ENCODE data around the gene CSNK1A1. TPM values are rescaled to one million over a fixed set of nuclear protein-coding genes. Genes with fewer than 3 reads are reported as not detected.
"Not testable (repeated sequence)": the region's sequence is repeated elsewhere in the genome, so short reads cannot be mapped to it uniquely, and the experiment has no call there.

Gene CSNK1A1
- total and polyA plus RNA-seq, 5 donors from 2014 or later, result 134 to 234 (median 148) TPM

- Mint-ChIP-seq H3K4me3 (no peak overlapping the region), H3K4me1 (no peaks in the 10 kb centered on the region), H3K27ac (no peak overlapping the region), H3K9me3 (no peaks in the 10 kb centered on the region), H3K36me3 (peaks cover 3% of the 10 kb centered on the region), H3K27me3 (peaks cover 9% of the 10 kb centered on the region)
- ATAC-seq (ENCODE audit: low read depth in 2 of 2) (no peak), DNase-seq (no peak)
- Histone ChIP-seq H3K36me3 (ENCODE audit: control insufficient read depth, insufficient read depth, low read length) (no peaks in the 10 kb centered on the region), H3K4me3 (ENCODE audit: low read depth, low read length) (no peak overlapping the region), H3K4me1 (ENCODE audit: control insufficient read depth, insufficient read depth, low read length, poor library complexity, severe bottlenecking) (no peaks in the 10 kb centered on the region), H3K27ac (ENCODE audit: insufficient read depth, low read length, poor library complexity, severe bottlenecking) (no peak overlapping the region), H3K27me3 (ENCODE audit: control insufficient read depth, insufficient read depth, low read length) (no peaks in the 10 kb centered on the region), H3K9me3 (ENCODE audit: control insufficient read depth in 2 of 2, low read length in 2 of 2) (no peaks in the 10 kb centered on the region)
Observed at GRCh38 chr5:149472399-149472798, 78.8 kb downstream of the CSNK1A1 start.

GRCh38 chr5:149471406-149472183 lies 79.6 kb downstream of the CSNK1A1 start:
- DNase-seq, result no peak
- H3K27ac ChIP-seq (ENCODE audit: insufficient read depth, low read length, poor library complexity, severe bottlenecking), result no peak overlapping the region
- Mint-ChIP-seq H3K27ac (no peak overlapping the region), H3K9me3 (no peaks in the 10 kb centered on the region), H3K4me1 (no peaks in the 10 kb centered on the region), H3K4me3 (no peak overlapping the region), H3K27me3 (peaks cover 9% of the 10 kb centered on the region), H3K36me3 (peaks cover 3% of the 10 kb centered on the region)
- no peaks in the 10 kb centered on the region for H3K27me3 ChIP-seq (ENCODE audit: control insufficient read depth, insufficient read depth, low read length)
- H3K4me3 ChIP-seq (ENCODE audit: low read depth, low read length), result no peak overlapping the region
- no peaks in the 10 kb centered on the region for H3K36me3 ChIP-seq (ENCODE audit: control insufficient read depth, insufficient read depth, low read length)
- no peaks in the 10 kb centered on the region for H3K9me3 ChIP-seq (ENCODE audit: control insufficient read depth in 2 of 2, low read length in 2 of 2)
- no peaks in the 10 kb centered on the region for H3K4me1 ChIP-seq (ENCODE audit: control insufficient read depth, insufficient read depth, low read length, poor library complexity, severe bottlenecking)
- ATAC-seq (ENCODE audit: low read depth in 2 of 2), result no peak

- no peak for ATAC-seq (ENCODE audit: low read depth in 2 of 2)
Observed at GRCh38 chr5:149470942-149471341, 80.3 kb downstream of the CSNK1A1 start.

GRCh38 chr5:149466457-149466972 lies 84.7 kb downstream of the CSNK1A1 start:
- ATAC-seq (ENCODE audit: low read depth in 2 of 2) (no peak), DNase-seq (no peak)
- Histone ChIP-seq H3K36me3 (ENCODE audit: control insufficient read depth, insufficient read depth, low read length) (no peaks in the 10 kb centered on the region), H3K9me3 (ENCODE audit: control insufficient read depth in 2 of 2, low read length in 2 of 2) (no peaks in the 10 kb centered on the region), H3K4me1 (ENCODE audit: control insufficient read depth, insufficient read depth, low read length, poor library complexity, severe bottlenecking) (no peaks in the 10 kb centered on the region), H3K27ac (ENCODE audit: insufficient read depth, low read length, poor library complexity, severe bottlenecking) (no peak overlapping the region), H3K4me3 (ENCODE audit: low read depth, low read length) (no peak overlapping the region), H3K27me3 (ENCODE audit: control insufficient read depth, insufficient read depth, low read length) (no peaks in the 10 kb centered on the region)
- no peaks in the 10 kb centered on the region for H3K4me1 Mint-ChIP-seq
- H3K36me3 Mint-ChIP-seq, result no peaks in the 10 kb centered on the region
- no peaks in the 10 kb centered on the region for H3K27me3 Mint-ChIP-seq
- H3K4me3 Mint-ChIP-seq, result no peak overlapping the region
- H3K9me3 Mint-ChIP-seq, result peaks cover 0 to 4% (median 0%) of the 10 kb centered on the region in 7 donors
- no peak overlapping the region for H3K27ac Mint-ChIP-seq

More at GRCh38 chr5:149470942-149471341, 80.3 kb downstream of the CSNK1A1 start:
- H3K27me3 ChIP-seq (ENCODE audit: control insufficient read depth, insufficient read depth, low read length), result no peaks in the 10 kb centered on the region
- H3K9me3 ChIP-seq (ENCODE audit: control insufficient read depth in 2 of 2, low read length in 2 of 2), result no peaks in the 10 kb centered on the region
- H3K9me3 Mint-ChIP-seq, result no peaks in the 10 kb centered on the region
- H3K4me3 Mint-ChIP-seq, result no peak overlapping the region
- no peak for DNase-seq
- H3K4me3 ChIP-seq (ENCODE audit: low read depth, low read length), result no peak overlapping the region
- no peak overlapping the region for H3K27ac ChIP-seq (ENCODE audit: insufficient read depth, low read length, poor library complexity, severe bottlenecking)
- H3K36me3 Mint-ChIP-seq, result peaks cover 3% of the 10 kb centered on the region
- no peaks in the 10 kb centered on the region for H3K4me1 ChIP-seq (ENCODE audit: control insufficient read depth, insufficient read depth, low read length, poor library complexity, severe bottlenecking)
- no peak overlapping the region for H3K27ac Mint-ChIP-seq
- no peaks in the 10 kb centered on the region for H3K36me3 ChIP-seq (ENCODE audit: control insufficient read depth, insufficient read depth, low read length)
- H3K4me1 Mint-ChIP-seq, result no peaks in the 10 kb centered on the region
- peaks cover 9% of the 10 kb centered on the region for H3K27me3 Mint-ChIP-seq

GRCh38 chr5:149464796-149465489 lies 86.3 kb downstream of the CSNK1A1 start:
- Mint-ChIP-seq H3K4me3 (no peak overlapping the region), H3K4me1 (no peaks in the 10 kb centered on the region), H3K36me3 (no peaks in the 10 kb centered on the region), H3K27ac (no peak overlapping the region), H3K9me3 (peaks cover 0 to 4% (median 0%) of the 10 kb centered on the region in 7 donors), H3K27me3 (no peaks in the 10 kb centered on the region)
- H3K4me3 ChIP-seq (ENCODE audit: low read depth, low read length), result no peak overlapping the region
- DNase-seq, result no peak
- no peaks in the 10 kb centered on the region for H3K27me3 ChIP-seq (ENCODE audit: control insufficient read depth, insufficient read depth, low read length)
- no peak for ATAC-seq (ENCODE audit: low read depth in 2 of 2)
- no peaks in the 10 kb centered on the region for H3K9me3 ChIP-seq (ENCODE audit: control insufficient read depth in 2 of 2, low read length in 2 of 2)
- no peaks in the 10 kb centered on the region for H3K36me3 ChIP-seq (ENCODE audit: control insufficient read depth, insufficient read depth, low read length)
- no peaks in the 10 kb centered on the region for H3K4me1 ChIP-seq (ENCODE audit: control insufficient read depth, insufficient read depth, low read length, poor library complexity, severe bottlenecking)
- H3K27ac ChIP-seq (ENCODE audit: insufficient read depth, low read length, poor library complexity, severe bottlenecking), result no peak overlapping the region

GRCh38 chr5:149461907-149462306 lies 89.3 kb downstream of the CSNK1A1 start:
- not testable (repeated sequence) for H3K4me3 Mint-ChIP-seq; H3K27me3 ChIP-seq (ENCODE audit: control insufficient read depth, insufficient read depth, low read length); H3K27ac Mint-ChIP-seq; ATAC-seq (ENCODE audit: low read depth in 2 of 2); H3K4me1 ChIP-seq (ENCODE audit: control insufficient read depth, insufficient read depth, low read length, poor library complexity, severe bottlenecking); DNase-seq; H3K27ac ChIP-seq (ENCODE audit: insufficient read depth, low read length, poor library complexity, severe bottlenecking); H3K4me1 Mint-ChIP-seq; H3K4me3 ChIP-seq (ENCODE audit: low read depth, low read length); H3K9me3 ChIP-seq (ENCODE audit: control insufficient read depth in 2 of 2, low read length in 2 of 2); H3K27me3 Mint-ChIP-seq; H3K9me3 Mint-ChIP-seq; H3K36me3 Mint-ChIP-seq; H3K36me3 ChIP-seq (ENCODE audit: control insufficient read depth, insufficient read depth, low read length)

- Mint-ChIP-seq H3K9me3 (peaks cover 0 to 4% (median 0%) of the 10 kb centered on the region in 7 donors), H3K36me3 (no peaks in the 10 kb centered on the region)
- no peak for ATAC-seq (ENCODE audit: low read depth in 2 of 2)
Observed at GRCh38 chr5:149459891-149460290, 91.3 kb downstream of the CSNK1A1 start.

More at GRCh38 chr5:149459891-149460290, 91.3 kb downstream of the CSNK1A1 start:
- no peak overlapping the region for H3K27ac Mint-ChIP-seq
- Histone ChIP-seq H3K4me3 (ENCODE audit: low read depth, low read length) (no peak overlapping the region), H3K36me3 (ENCODE audit: control insufficient read depth, insufficient read depth, low read length) (no peaks in the 10 kb centered on the region), H3K27me3 (ENCODE audit: control insufficient read depth, insufficient read depth, low read length) (no peaks in the 10 kb centered on the region), H3K9me3 (ENCODE audit: control insufficient read depth in 2 of 2, low read length in 2 of 2) (no peaks in the 10 kb centered on the region), H3K4me1 (ENCODE audit: control insufficient read depth, insufficient read depth, low read length, poor library complexity, severe bottlenecking) (no peaks in the 10 kb centered on the region), H3K27ac (ENCODE audit: insufficient read depth, low read length, poor library complexity, severe bottlenecking) (no peak overlapping the region)
- H3K4me1 Mint-ChIP-seq, result no peaks in the 10 kb centered on the region
- no peak for DNase-seq
- H3K27me3 Mint-ChIP-seq, result no peaks in the 10 kb centered on the region
- no peak overlapping the region for H3K4me3 Mint-ChIP-seq
